Choroid plexus epithelial cell (primary cell): Measurements from ENCODE around the gene TLE5.

Source experiments
- DNase-seq: peaks from one replicate; pipeline ENCODE4 v3.0.0-alpha.2; 2010; ENCODE audit warnings: low read depth
- H3K4me3 ChIP-seq: 2 replicates; pipeline ENCODE4 v1.5.1; 2011; ENCODE audit warnings: low read depth, mild to moderate bottlenecking, control low read depth, low read length, moderate library complexity
- CTCF ChIP-seq: conservative IDR thresholded peaks from 2 replicates; pipeline ENCODE4 v1.5.1; 2011; ENCODE audit warnings: low read depth, mild to moderate bottlenecking, control low read depth, inconsistent platforms, low read length, moderate library complexity

The TLE5 gene

GRCh38 chr19:3004522-3004921 is 57.8 kb downstream of the TLE5 start:
- no peak for TF ChIP-seq CTCF

GRCh38 chr19:3003046-3003445 is 59.2 kb downstream of the TLE5 start:
- no peak for TF ChIP-seq CTCF
- no peak overlapping the region for H3K4me3 ChIP-seq
- DNase-seq: no peak

More at GRCh38 chr19:3004522-3004921, 57.8 kb downstream of the TLE5 start:
- no peak overlapping the region for H3K4me3 ChIP-seq
- DNase-seq: no peak
